Measurements from ENCODE around the gene RPUSD4. TPM values are rescaled to one million over a fixed set of nuclear protein-coding genes. Genes with fewer than 3 reads are reported as not detected.

The RPUSD4 gene
- total RNA-seq, 1 donor from 2014 or later = 58.2 TPM

GRCh38 chr11:126254819-126255218 lies 43.4 kb upstream of the RPUSD4 start:
- ChIA-PET CTCF (no interaction called here), POLR2A (interaction anchor here (0.6 kb wide), 1 partner anchor 34 kb away, joined by 7 read pairs; no protein-coding TSS in a partner anchor)
- intact Hi-C loops (cut with micrococcal nuclease) = no loop called here
- DNase-seq (no peak), ATAC-seq (ENCODE audit: low read depth) (no peak)
- Mint-ChIP-seq H3K9me3 (no peaks in the 10 kb centered on the region), H3K4me1 (no peaks in the 10 kb centered on the region), H3K27me3 (no peaks in the 10 kb centered on the region), H3K36me3 (ENCODE audit: low read depth) (peaks cover 46% of the 10 kb centered on the region), H3K4me3 (no peak overlapping the region), H3K27ac (no peak overlapping the region)
- TF ChIP-seq CTCF (IDR thresholded peaks at IDR 0.05) = no peak

- H3K27me3 Mint-ChIP-seq = no peaks in the 10 kb centered on the region
- H3K4me3 Mint-ChIP-seq = no peak overlapping the region
- H3K9me3 Mint-ChIP-seq = no peaks in the 10 kb centered on the region
- intact Hi-C loops (cut with micrococcal nuclease) = no loop called here
- no peak for ATAC-seq (ENCODE audit: low read depth)
- H3K4me1 Mint-ChIP-seq = no peaks in the 10 kb centered on the region
- ChIA-PET CTCF (no interaction called here), POLR2A (no interaction called here)
- H3K27ac Mint-ChIP-seq = no peak overlapping the region
- DNase-seq = no peak
- H3K36me3 Mint-ChIP-seq (ENCODE audit: low read depth) = peaks cover 43% of the 10 kb centered on the region
- no peak for TF ChIP-seq CTCF (IDR thresholded peaks at IDR 0.05)
These were observed 41.8 kb upstream of the RPUSD4 start for GRCh38 chr11:126253265-126253664.

- intact Hi-C loops (cut with micrococcal nuclease) = no loop called here
- Mint-ChIP-seq H3K27ac (no peak overlapping the region), H3K27me3 (no peaks in the 10 kb centered on the region), H3K36me3 (ENCODE audit: low read depth) (peaks cover 44% of the 10 kb centered on the region), H3K4me1 (no peaks in the 10 kb centered on the region), H3K4me3 (no peak overlapping the region), H3K9me3 (no peaks in the 10 kb centered on the region)
- CTCF ChIA-PET = no interaction called here
- DNase-seq = no peak
- POLR2A ChIA-PET = no interaction called here
- TF ChIP-seq CTCF (IDR thresholded peaks at IDR 0.05) = no peak
- no peak for ATAC-seq (ENCODE audit: low read depth)
These were observed 35.2 kb upstream of the RPUSD4 start for GRCh38 chr11:126246636-126247035.

GRCh38 chr11:126233391-126233790 lies 21.9 kb upstream of the RPUSD4 start:
- no peaks in the 10 kb centered on the region for H3K4me1 Mint-ChIP-seq
- no peak for ATAC-seq (ENCODE audit: low read depth)
- H3K36me3 Mint-ChIP-seq (ENCODE audit: low read depth) = peaks cover 35% of the 10 kb centered on the region
- no peak for TF ChIP-seq CTCF (IDR thresholded peaks at IDR 0.05)
- no peaks in the 10 kb centered on the region for H3K9me3 Mint-ChIP-seq
- ChIA-PET CTCF (no interaction called here), POLR2A (no interaction called here)
- no peak overlapping the region for H3K27ac Mint-ChIP-seq
- DNase-seq = no peak
- intact Hi-C loops (cut with micrococcal nuclease) = no loop called here
- no peaks in the 10 kb centered on the region for H3K27me3 Mint-ChIP-seq
- no peak overlapping the region for H3K4me3 Mint-ChIP-seq

GRCh38 chr11:126232683-126233082 lies 21.2 kb upstream of the RPUSD4 start:
- Mint-ChIP-seq H3K4me1 (no peaks in the 10 kb centered on the region), H3K27me3 (no peaks in the 10 kb centered on the region), H3K4me3 (no peak overlapping the region), H3K9me3 (no peaks in the 10 kb centered on the region), H3K27ac (no peak overlapping the region), H3K36me3 (ENCODE audit: low read depth) (peaks cover 32% of the 10 kb centered on the region)
- intact Hi-C loops (cut with micrococcal nuclease) = no loop called here
- ChIA-PET CTCF (no interaction called here), POLR2A (no interaction called here)
- ATAC-seq (ENCODE audit: low read depth) (no peak), DNase-seq (no peak)
- TF ChIP-seq CTCF (IDR thresholded peaks at IDR 0.05) = no peak

Measured in activated B cell treated with CpG ODN at 0.5 μM for 24 hours (primary cell).